GM23248 (cell line): ENCODE data around the gene ALMS1. TPM values are rescaled to one million over a fixed set of nuclear protein-coding genes. Genes with fewer than 3 reads are reported as not detected.

Experiments
- DNase-seq: peaks from one replicate; pipeline ENCODE4 v3.0.0-alpha.2; 2015
- H2AFZ ChIP-seq: fragments of 200-600 bp; sonication (generic); 2 replicates; pipeline ENCODE4 v1.6.1; 2016; ENCODE audit warnings: antibody characterized with exemption
- H3F3A ChIP-seq: fragments of 200-600 bp; sonication (generic); 2 replicates; pipeline ENCODE4 v1.6.1; 2016; ENCODE audit warnings: mild to moderate bottlenecking, antibody characterized with exemption, mixed run types; ENCODE audit not compliant: insufficient read depth
- H3K27ac ChIP-seq: fragments of 200-600 bp; sonication (generic); 2 replicates; pipeline ENCODE4 v1.5.1; 2016; ENCODE audit warnings: mild to moderate bottlenecking
- H3K27me3 ChIP-seq: fragments of 200-600 bp; sonication (generic); replicated peaks from 2 replicates; pipeline ENCODE4 v1.6.1; 2016; ENCODE audit warnings: mild to moderate bottlenecking; ENCODE audit not compliant: insufficient read depth
- H3K36me3 ChIP-seq: fragments of 200-600 bp; sonication (generic); 2 replicates; pipeline ENCODE4 v1.6.1; 2016; ENCODE audit warnings: low read depth, mild to moderate bottlenecking
- H3K4me1 ChIP-seq: fragments of 200-600 bp; sonication (generic); 2 replicates; pipeline ENCODE4 v1.6.1; 2016; ENCODE audit warnings: mild to moderate bottlenecking; ENCODE audit not compliant: insufficient read depth
- H3K4me2 ChIP-seq: fragments of 200-600 bp; sonication (generic); one replicate; pipeline ENCODE4 v1.6.1; 2016; ENCODE audit warnings: mild to moderate bottlenecking; ENCODE audit not compliant: unreplicated experiment
- H3K4me3 ChIP-seq: fragments of 200-600 bp; sonication (generic); 2 replicates; pipeline ENCODE4 v1.5.1; 2016; ENCODE audit warnings: mild to moderate bottlenecking
- H3K79me2 ChIP-seq: fragments of 200-600 bp; sonication (generic); 2 replicates; pipeline ENCODE4 v1.6.1; 2016; ENCODE audit warnings: mild to moderate bottlenecking; ENCODE audit not compliant: insufficient read depth
- H3K9ac ChIP-seq: fragments of 200-600 bp; sonication (generic); 2 replicates; pipeline ENCODE4 v1.6.1; 2016; ENCODE audit warnings: mild to moderate bottlenecking
- H3K9me2 ChIP-seq: fragments of 200-600 bp; sonication (generic); 2 replicates; pipeline ENCODE4 v1.6.1; 2016; ENCODE audit warnings: mixed run types, mild to moderate bottlenecking, moderate library complexity; ENCODE audit not compliant: insufficient read depth
- H3K9me3 ChIP-seq: fragments of 200-600 bp; sonication (generic); one replicate; pipeline ENCODE4 v1.6.1; 2017; ENCODE audit warnings: low read depth
- H4K20me1 ChIP-seq: fragments of 200-600 bp; sonication (generic); 2 replicates; pipeline ENCODE4 v1.6.0; 2016; ENCODE audit not compliant: insufficient read depth
- EZH2 ChIP-seq: fragments of 200-600 bp; sonication (generic); IDR thresholded peaks from 2 replicates; pipeline ENCODE4 v1.6.1; 2018; ENCODE audit warnings: antibody characterized with exemption, mild to moderate bottlenecking; ENCODE audit not compliant: insufficient read depth, poor library complexity, severe bottlenecking
- EZH2phosphoT487 ChIP-seq: fragments of 200-600 bp; sonication (generic); IDR thresholded peaks from 2 replicates; pipeline ENCODE4 v1.6.1; 2018; ENCODE audit warnings: antibody characterized with exemption, moderate library complexity, mild to moderate bottlenecking, low read depth; ENCODE audit not compliant: insufficient read depth
- WGBS, 2 experiments: methylation state at CpG; one replicate each; pipeline ENCODE4 v1.1.6; 2015 to 2017; ENCODE audit warnings: low lambda C conversion rate in 2 of 2, low coverage in 1 of 2; ENCODE audit errors: missing lambda C conversion rate in 2 of 2; 5-methylcytosine and 5-hydroxymethylcytosine counted together
- in situ Hi-C: fragments of 300-500 bp; cut with MboI; formaldehyde crosslinking; loops from 2 replicates; pipeline ENCODE4 v1.15.0; 2020
- polyA plus RNA-seq: library from polyadenylated mRNA; unstranded; fragments of >200 nt; fragmentation: Nextera tagmentation; extraction: Ambion mirVana; gene quantifications from 2 replicates; pipeline ENCODE4 v1.2.1, GENCODE V29; 2016
- total RNA-seq: library from RNA; depleted of rRNA; stranded (reverse); fragments of >200 nt; shearing (Covaris generic); gene quantifications from 2 replicates; pipeline ENCODE4 v1.2.3, GENCODE V29; 2014

ALMS1 gene
- total and polyA plus RNA-seq, 2 experiments from 2014 or later, result 3.1 to 9.8 TPM

DNA sequence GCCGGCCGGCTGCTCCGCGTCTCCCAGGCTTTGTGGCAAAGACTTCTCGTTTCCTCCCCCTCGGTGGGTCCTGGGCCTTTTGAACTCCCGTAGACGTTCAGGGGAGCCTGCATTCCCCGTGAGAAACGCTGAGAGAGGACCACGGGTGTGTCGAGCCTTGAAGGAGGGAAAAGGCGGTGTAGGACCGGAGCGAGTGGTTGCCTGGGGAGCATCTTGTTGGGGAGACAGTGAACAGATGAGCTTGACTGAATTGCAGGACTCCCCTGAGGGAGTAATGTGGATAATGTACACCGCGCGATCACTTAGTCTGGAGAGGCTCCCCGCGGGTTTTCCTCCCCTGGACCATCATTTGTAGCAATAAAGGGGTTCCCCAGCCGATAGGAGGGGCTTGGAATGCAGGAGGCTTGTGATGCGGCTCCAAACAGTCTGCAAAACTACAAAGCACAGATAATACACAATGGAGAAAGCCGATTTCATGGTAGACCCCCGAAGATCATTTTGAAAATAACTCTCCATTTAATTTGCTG, 769 bp downstream of the ALMS1 start:
- Histone ChIP-seq H3K79me2 (peaks cover 50% of the 10 kb centered on the region), H3K4me2 (peak overlapping the region; percentile 85), H3K9ac (peak overlapping the region; percentile 88), H3K9me2 (no peaks in the 10 kb centered on the region), H3K27me3 (no peaks in the 10 kb centered on the region), H3K36me3 (no peaks in the 10 kb centered on the region), H3F3A (peaks cover 6% of the 10 kb centered on the region; the same call in 1 of the 2 replicates), H3K9me3 (no peaks in the 10 kb centered on the region), H4K20me1 (no peaks in the 10 kb centered on the region), H2AFZ (peak overlapping the region; percentile 100), H3K4me1 (peaks cover 6% of the 10 kb centered on the region), H3K27ac (peak overlapping the region; percentile 84), H3K4me3 (peak overlapping the region; percentile 98)
- in situ Hi-C loops, result no loop called here
- 1% methylated on average over 24 of the region's 24 CpGs for WGBS, 2 experiments
- no peak for DNase-seq
- TF ChIP-seq EZH2phosphoT487 (no peak), EZH2 (no peak)

DNA sequence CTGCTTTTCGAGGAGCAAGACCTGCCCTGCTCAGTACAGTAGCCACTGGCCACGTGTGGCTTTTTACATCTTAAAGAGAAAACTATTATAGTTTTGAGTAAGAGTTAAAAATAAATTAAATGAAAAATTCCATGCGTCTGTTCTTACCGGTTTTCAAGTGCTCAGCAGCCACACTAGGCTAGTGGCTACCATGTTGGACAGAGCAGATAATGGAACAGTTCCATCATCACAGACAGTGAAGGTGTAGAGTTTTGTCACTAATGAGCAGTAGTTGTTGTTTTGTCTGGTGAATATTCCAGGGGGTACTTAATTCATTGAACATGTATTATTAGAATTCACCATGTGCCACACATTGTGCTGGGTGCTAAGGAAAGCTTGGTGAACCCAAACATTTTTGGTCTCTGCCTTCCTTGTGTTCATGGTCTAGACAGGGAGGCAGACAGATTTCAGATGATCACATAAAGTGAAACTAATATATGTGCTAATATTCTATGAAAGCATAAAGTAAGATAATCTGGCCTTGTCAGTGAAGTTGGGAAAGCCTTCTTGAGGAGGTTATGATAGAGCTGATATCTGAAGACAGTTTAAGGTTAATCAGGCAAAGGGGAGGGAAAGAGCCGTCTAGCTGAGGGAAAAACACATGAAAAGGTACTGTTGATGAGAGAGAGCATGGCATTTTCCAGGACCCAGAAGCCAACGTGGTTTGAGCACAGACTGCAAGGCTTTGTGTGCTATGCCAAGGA, 1.4 kb downstream of the ALMS1 start:
- peak; percentile 4 for DNase-seq
- H3F3A ChIP-seq, result peaks cover 6% of the 10 kb centered on the region; the same call in 1 of the 2 replicates
- H3K27ac ChIP-seq, result peak overlapping the region; percentile 84
- H3K36me3 ChIP-seq, result no peaks in the 10 kb centered on the region
- peak overlapping the region; percentile 98 for H3K4me3 ChIP-seq
- H3K9me2 ChIP-seq, result no peaks in the 10 kb centered on the region
- no peaks in the 10 kb centered on the region for H3K27me3 ChIP-seq
- H2AFZ ChIP-seq, result peak overlapping the region; percentile 100
- H3K4me2 ChIP-seq, result peak overlapping the region; percentile 85
- in situ Hi-C loops, result no loop called here
- 12 to 13% methylated on average over 6 of the region's 6 CpGs for WGBS, 2 experiments
- peak overlapping the region; percentile 88 for H3K9ac ChIP-seq
- TF ChIP-seq EZH2, result no peak
- no peak for TF ChIP-seq EZH2phosphoT487
- peaks cover 56% of the 10 kb centered on the region for H3K79me2 ChIP-seq
- no peaks in the 10 kb centered on the region for H3K9me3 ChIP-seq
- H4K20me1 ChIP-seq, result no peaks in the 10 kb centered on the region
- peaks cover 6% of the 10 kb centered on the region for H3K4me1 ChIP-seq

DNA sequence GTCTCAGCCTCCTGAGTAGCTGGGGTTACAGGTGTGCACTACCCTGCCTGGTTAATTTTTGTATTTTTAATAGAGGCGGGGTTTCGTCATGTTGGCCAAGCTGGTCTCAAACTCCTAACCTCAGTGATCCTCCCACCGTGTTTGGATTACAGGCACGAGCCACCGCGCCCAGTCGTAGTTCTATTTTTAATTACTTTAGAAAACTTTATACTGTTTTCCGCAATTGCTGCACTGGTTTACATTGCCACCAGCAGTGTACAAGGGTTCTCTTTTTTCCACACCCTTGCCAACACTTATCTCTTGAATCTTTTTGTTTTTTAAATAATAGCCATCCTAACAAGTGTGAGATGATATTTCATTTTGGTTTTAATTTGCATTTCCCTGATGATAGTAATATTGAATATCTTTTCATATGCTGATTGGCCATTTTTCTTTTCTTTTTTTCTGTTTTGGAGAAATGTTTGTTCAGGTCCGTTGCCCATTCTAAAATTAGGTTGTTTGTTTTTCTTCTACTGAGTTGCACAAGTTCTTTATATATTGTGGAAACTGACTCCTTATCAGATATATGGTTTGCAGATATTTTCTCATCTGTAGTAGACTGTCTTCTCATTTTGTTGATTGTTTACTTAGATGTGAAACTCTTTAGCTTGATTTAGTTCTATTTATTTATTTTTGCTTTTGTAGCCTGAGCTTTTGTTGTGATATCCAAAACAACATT, 16.9 kb downstream of the ALMS1 start:
- H3K79me2 ChIP-seq, result peaks cover 64% of the 10 kb centered on the region
- H4K20me1 ChIP-seq, result 0 out of 2 replicates have a peak, but pooled peaks cover 6% of the 10 kb centered on the region
- 94 to 97% methylated on average over 9 of the region's 9 CpGs for WGBS, 2 experiments
- H3F3A ChIP-seq, result no peaks in the 10 kb centered on the region
- H2AFZ ChIP-seq, result no peak overlapping the region
- H3K9me3 ChIP-seq, result no peaks in the 10 kb centered on the region
- no peaks in the 10 kb centered on the region for H3K9me2 ChIP-seq
- no peak overlapping the region for H3K27ac ChIP-seq
- H3K4me1 ChIP-seq, result no peaks in the 10 kb centered on the region
- no peaks in the 10 kb centered on the region for H3K36me3 ChIP-seq
- H3K4me2 ChIP-seq, result no peak overlapping the region
- no peaks in the 10 kb centered on the region for H3K27me3 ChIP-seq
- no peak for DNase-seq
- H3K4me3 ChIP-seq, result no peak overlapping the region
- H3K9ac ChIP-seq, result no peak overlapping the region
- in situ Hi-C loops, result no loop called here
- TF ChIP-seq EZH2phosphoT487 (no peak), EZH2 (no peak)

DNA sequence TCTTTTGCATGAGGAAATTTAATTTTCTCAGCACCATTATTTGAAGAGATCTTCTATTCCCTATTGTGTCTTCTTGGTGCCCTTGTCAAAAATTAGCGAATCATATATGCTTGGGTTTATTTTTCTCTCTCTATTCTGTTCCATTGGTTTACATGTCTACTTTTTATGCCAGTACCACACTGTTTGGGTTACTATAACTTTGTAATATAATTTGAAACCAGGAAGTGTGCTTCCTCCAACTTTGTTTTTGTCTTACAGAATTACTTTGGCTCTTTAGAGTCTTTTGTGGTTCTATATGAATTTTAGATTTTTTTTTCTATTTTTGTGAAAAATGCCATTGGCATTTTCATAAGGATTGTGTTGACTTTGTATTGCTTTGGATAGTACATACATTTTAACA, 17.6 kb downstream of the ALMS1 start:
- 90 to 94% methylated on average over 1 of the region's 1 CpG for WGBS, 2 experiments
- no peak for DNase-seq
- no peak for TF ChIP-seq EZH2
- TF ChIP-seq EZH2phosphoT487, result no peak
- H4K20me1 ChIP-seq, result 0 out of 2 replicates have a peak, but pooled peaks cover 1% of the 10 kb centered on the region
- H3F3A ChIP-seq, result no peaks in the 10 kb centered on the region
- no peak overlapping the region for H3K9ac ChIP-seq
- H3K4me1 ChIP-seq, result no peaks in the 10 kb centered on the region
- no peaks in the 10 kb centered on the region for H3K27me3 ChIP-seq
- peaks cover 64% of the 10 kb centered on the region for H3K79me2 ChIP-seq
- no peak overlapping the region for H3K4me3 ChIP-seq
- no peak overlapping the region for H3K4me2 ChIP-seq
- H3K9me2 ChIP-seq, result no peaks in the 10 kb centered on the region
- no peaks in the 10 kb centered on the region for H3K36me3 ChIP-seq
- H3K27ac ChIP-seq, result no peak overlapping the region
- H2AFZ ChIP-seq, result no peak overlapping the region
- in situ Hi-C loops, result no loop called here
- no peaks in the 10 kb centered on the region for H3K9me3 ChIP-seq
